OCI-LY7 (cell line): ENCODE measurements around the gene ANAPC1. TPM values are rescaled to one million over a fixed set of nuclear protein-coding genes. Genes with fewer than 3 reads are reported as not detected.

Source experiments
- BruUV-seq: library from RNA; stranded (reverse); fragments of 400-500 nt; replicated peaks from 2 replicates; lab custom pipeline; 2021; lab: Mats Ljungman, UMichigan
- CTCF ChIA-PET: fragments of 300-600 bp; sonication (Branson Sonifier 250); formaldehyde crosslinking; loops from one replicate; lab custom pipeline; 2022; ENCODE audit warnings: antibody characterized with exemption; ENCODE audit not compliant: unreplicated experiment; lab: Charles Lee
- POLR2A ChIA-PET: fragments of 300-600 bp; sonication (Branson Sonifier 250); formaldehyde crosslinking; loops from one replicate; lab custom pipeline; 2022; ENCODE audit warnings: antibody characterized with exemption; lab: Charles Lee
- DNase-seq: peaks from one replicate; pipeline ENCODE4 v3.0.0-alpha.2; 2015; ENCODE audit warnings: low spot score
- H2AFZ ChIP-seq: fragments of 200-600 bp; sonication (generic), shearing (Covaris generic); 2 replicates; pipeline ENCODE4 v1.6.1; 2014; ENCODE audit warnings: mild to moderate bottlenecking, antibody characterized with exemption, low read length, moderate library complexity
- H3K27ac ChIP-seq: fragments of 200-600 bp; sonication (generic); 2 replicates; pipeline ENCODE4 v1.5.1; 2014; ENCODE audit warnings: mixed run types, low read depth, mild to moderate bottlenecking, moderate library complexity, low read length, inconsistent platforms; ENCODE audit not compliant: poor library complexity, severe bottlenecking
- H3K36me3 ChIP-seq: fragments of 200-600 bp; sonication (generic); 2 replicates; pipeline ENCODE4 v1.6.1; 2014; ENCODE audit warnings: mild to moderate bottlenecking, antibody characterized with exemption, low read length, moderate library complexity, mixed read lengths; ENCODE audit not compliant: insufficient read depth
- H3K4me1 ChIP-seq: fragments of 200-600 bp; sonication (generic); 2 replicates; pipeline ENCODE4 v1.5.1; 2014; ENCODE audit warnings: mild to moderate bottlenecking, low read length; ENCODE audit not compliant: insufficient read depth, poor library complexity, severe bottlenecking
- H3K4me2 ChIP-seq: fragments of 200-600 bp; sonication (generic); 2 replicates; pipeline ENCODE4 v1.6.1; 2014; ENCODE audit warnings: mild to moderate bottlenecking, low read length
- H3K4me3 ChIP-seq: fragments of 200-600 bp; sonication (generic); 2 replicates; pipeline ENCODE4 v1.5.1; 2014; ENCODE audit warnings: mild to moderate bottlenecking, low read depth, low read length; ENCODE audit not compliant: poor library complexity, severe bottlenecking
- H3K79me2 ChIP-seq: fragments of 200-600 bp; sonication (generic); 2 replicates; pipeline ENCODE4 v1.6.1; 2016; ENCODE audit warnings: low read depth, mild to moderate bottlenecking, low read length, moderate library complexity, mixed read lengths; ENCODE audit not compliant: insufficient read depth
- H3K9me2 ChIP-seq: fragments of 200-600 bp; sonication (generic); 2 replicates; pipeline ENCODE4 v1.6.1; 2016; ENCODE audit warnings: mild to moderate bottlenecking, low read length, mixed read lengths; ENCODE audit not compliant: insufficient read depth
- H3K9me3 ChIP-seq: fragments of 200-600 bp; sonication (generic); 2 replicates; pipeline ENCODE4 v1.6.1; 2014; ENCODE audit warnings: mild to moderate bottlenecking, mixed run types, low read length, mixed read lengths
- H4K20me1 ChIP-seq: fragments of 200-600 bp; sonication (generic); 2 replicates; pipeline ENCODE4 v1.6.1; 2014; ENCODE audit warnings: mild to moderate bottlenecking, antibody characterized with exemption, low read length, moderate library complexity, mixed read lengths; ENCODE audit not compliant: insufficient read depth
- CTCF ChIP-seq: fragments of 200-600 bp; sonication (generic); conservative IDR thresholded peaks from 2 replicates; pipeline ENCODE4 v1.5.1; 2014; ENCODE audit warnings: mild to moderate bottlenecking, antibody characterized with exemption, low read length, moderate library complexity, mixed read lengths
- EZH2phosphoT487 ChIP-seq: fragments of 200-600 bp; sonication (generic); IDR thresholded peaks from 2 replicates; pipeline ENCODE4 v1.6.1; 2018; ENCODE audit warnings: low read depth, borderline replicate concordance, mild to moderate bottlenecking, mixed run types, antibody characterized with exemption, low read length, moderate library complexity, mixed read lengths
- intact Hi-C: fragments of 100-400 bp; cut with micrococcal nuclease; formaldehyde crosslinking; loops from one replicate; pipeline ENCODE4 v1.10.0; 2022; ENCODE audit not compliant: unreplicated experiment
- total RNA-seq, 2 experiments: library from RNA; depleted of rRNA in 1 of 2; stranded (reverse); fragments of >200 nt in 1 of 2; shearing (Covaris generic) in 1 of 2; gene quantifications; 2 replicates each; pipeline ENCODE4 v1.2.3, GENCODE V29; 2014 to 2022

Gene ANAPC1
- total RNA-seq, 2 experiments from 2014 or later, result 103 to 131 TPM

GRCh38 chr2:111900859-111901258, 16.9 kb upstream of the ANAPC1 start:
- BruUV-seq, result no TSS peak
- DNase-seq, result peak; percentile 32
- Histone ChIP-seq H3K4me3 (no peak overlapping the region), H3K27ac (no peak overlapping the region), H3K4me1 (peaks cover 8% of the 10 kb centered on the region), H3K9me2 (no peaks in the 10 kb centered on the region), H3K36me3 (no peaks in the 10 kb centered on the region), H3K9me3 (no peaks in the 10 kb centered on the region), H4K20me1 (no peaks in the 10 kb centered on the region), H2AFZ (no peak overlapping the region), H3K4me2 (no peak overlapping the region), H3K79me2 (no peaks in the 10 kb centered on the region)
- intact Hi-C loops, result no loop called here
- TF ChIP-seq EZH2phosphoT487 (no peak), CTCF (peak; percentile 69)
- ChIA-PET CTCF (no interaction called here), POLR2A (interaction anchor here (0.9 kb wide), 1 partner anchor 8 kb away, joined by 4 read pairs; no protein-coding TSS in a partner anchor)

GRCh38 chr2:111898703-111899514, 14.9 kb upstream of the ANAPC1 start:
- H3K4me2 ChIP-seq, result peak overlapping the region; percentile 24; the same call in 1 of the 2 replicates
- no peak for DNase-seq
- H4K20me1 ChIP-seq, result no peaks in the 10 kb centered on the region
- no peaks in the 10 kb centered on the region for H3K79me2 ChIP-seq
- H2AFZ ChIP-seq, result no peak overlapping the region
- no peak for TF ChIP-seq CTCF
- no peak for TF ChIP-seq EZH2phosphoT487
- no peak overlapping the region for H3K4me3 ChIP-seq
- no peaks in the 10 kb centered on the region for H3K4me1 ChIP-seq
- H3K36me3 ChIP-seq, result no peaks in the 10 kb centered on the region
- ChIA-PET POLR2A (no interaction called here), CTCF (no interaction called here)
- intact Hi-C loops, result no loop called here
- no TSS peak for BruUV-seq
- H3K27ac ChIP-seq, result no peak overlapping the region
- no peaks in the 10 kb centered on the region for H3K9me3 ChIP-seq
- no peaks in the 10 kb centered on the region for H3K9me2 ChIP-seq

- H3K9me2 ChIP-seq, result no peaks in the 10 kb centered on the region
- no peak within 1 kb of the TSS for H3K27ac ChIP-seq
- DNase-seq, result no peak
- ChIA-PET CTCF (no interaction called here), POLR2A (no interaction called here)
- no peaks in the 10 kb centered on the region for H3K36me3 ChIP-seq
- no TSS peak for BruUV-seq
- H3K4me1 ChIP-seq, result no peaks in the 10 kb centered on the region
- no peak within 1 kb of the TSS for H2AFZ ChIP-seq
- intact Hi-C loops, result no loop called here
- H4K20me1 ChIP-seq, result no peaks in the 10 kb centered on the region
- H3K4me3 ChIP-seq, result no peak within 1 kb of the TSS
- no peaks in the 10 kb centered on the region for H3K9me3 ChIP-seq
- H3K79me2 ChIP-seq, result no peaks in the 10 kb centered on the region
- TF ChIP-seq EZH2phosphoT487 (no peak), CTCF (0 out of 2 replicates have a peak, but pooled peaks have one; percentile 15)
- peak within 1 kb of the TSS; percentile 38; the same call in 1 of the 2 replicates for H3K4me2 ChIP-seq
These were observed 14.1 kb upstream of the ANAPC1 start, which contains the start of gene MERTK for GRCh38 chr2:111897924-111898702. Gene MERTK, plus strand, starts transcription at chr2:111898607. Its CDS starts 129 bp downstream, at chr2:111898736.
